HCT116 (cell line): ENCODE data around the gene RAPGEF1. TPM values are rescaled to one million over a fixed set of nuclear protein-coding genes. Genes with fewer than 3 reads are reported as not detected.

Experiments used
- ATAC-seq: fragments of 200-7000 bp; cut with Tn5 transposase; 2 replicates; pipeline ENCODE4 v1.9.1; 2020; ENCODE audit warnings: mild to moderate bottlenecking, moderate library complexity
- BruUV-seq: library from RNA; stranded (reverse); fragments of 400-500 nt; replicated peaks from 2 replicates; lab custom pipeline; 2021; lab: Mats Ljungman, UMichigan
- CTCF ChIA-PET: fragments of 300-600 bp; sonication (Branson Sonifier 250); formaldehyde crosslinking; loops from one replicate; lab custom pipeline; 2021; ENCODE audit warnings: antibody characterized with exemption; lab: Charles Lee
- POLR2A ChIA-PET: fragments of 300-600, 350-600 bp; sonication (Branson Sonifier 250); formaldehyde crosslinking; loops from one replicate; lab custom pipeline; 2021; ENCODE audit warnings: antibody characterized with exemption; lab: Charles Lee
- RAD21 ChIA-PET, 2 experiments: fragments of 300-600 bp; sonication (Branson Sonifier 250); formaldehyde crosslinking; loops; one replicate each; lab custom pipeline; 2023; ENCODE audit warnings: low total read pairs in 2 of 2; ENCODE audit not compliant: uncharacterized antibody in 2 of 2, unreplicated experiment in 2 of 2, low non-redundant PET in 1 of 2; lab: Charles Lee
- DNase-seq: peaks from one replicate; pipeline ENCODE4 v3.0.0-alpha.2; 2010; ENCODE audit warnings: low read depth, low spot score
- H2AFZ ChIP-seq: fragments of 200-600 bp; shearing (Covaris generic), sonication (generic); 2 replicates; pipeline ENCODE4 v1.6.1; 2017; ENCODE audit warnings: low read depth, mixed run types, mixed read lengths, antibody characterized with exemption, low read length; ENCODE audit not compliant: poor library complexity, severe bottlenecking
- H3K27ac ChIP-seq: 2 replicates; pipeline ENCODE4 v1.5.1; 2012; ENCODE audit warnings: low read depth, low read length
- H3K27me3 ChIP-seq: fragments of 200-600 bp; sonication (generic); 2 replicates; pipeline ENCODE4 v1.6.1; 2016; ENCODE audit warnings: mixed run types, low read length, mixed read lengths; ENCODE audit not compliant: insufficient read depth
- H3K36me3 ChIP-seq, 2 experiments: fragments of 200-500 bp in 1 of 2; fragments of 200-600 bp in 1 of 2; sonication (Bioruptor generic) in 1 of 2; sonication (generic) in 1 of 2; 2 replicates each; pipeline versions ENCODE4 v1.5.1 to v1.6.1; 2014 to 2016; ENCODE audit warnings: low read length in 2 of 2, inconsistent platforms in 1 of 2, mixed read lengths in 1 of 2, mixed run types in 1 of 2; ENCODE audit not compliant: insufficient read depth in 2 of 2, control insufficient read depth in 1 of 2
- H3K4me1 ChIP-seq, 2 experiments: fragments of 200-600 bp in 1 of 2; sonication (generic) in 1 of 2; 2 replicates each; pipeline versions ENCODE4 v1.5.1 to v1.6.1; 2012 to 2017; ENCODE audit warnings: low read length in 2 of 2, inconsistent platforms in 1 of 2, mild to moderate bottlenecking in 1 of 2, mixed read lengths in 1 of 2, mixed run types in 1 of 2, moderate library complexity in 1 of 2; ENCODE audit not compliant: insufficient read depth in 2 of 2, control insufficient read depth in 1 of 2
- H3K4me2 ChIP-seq: fragments of 200-600 bp; sonication (generic); 2 replicates; pipeline ENCODE4 v1.6.1; 2017; ENCODE audit warnings: mixed run types, low read length, mixed read lengths
- H3K4me3 ChIP-seq, 2 experiments: fragments of 200-600 bp in 1 of 2; sonication (generic) in 1 of 2; replicated peaks in 1 of 2; 2 replicates each; pipeline ENCODE4 v1.5.1; 2011 to 2016; ENCODE audit warnings: low read length in 2 of 2, control low read depth in 1 of 2, low read depth in 1 of 2, mild to moderate bottlenecking in 1 of 2, mixed read lengths in 1 of 2, mixed run types in 1 of 2
- H3K79me2 ChIP-seq: fragments of 200-600 bp; sonication (generic); 2 replicates; pipeline ENCODE4 v1.6.1; 2017; ENCODE audit warnings: mild to moderate bottlenecking, mixed run types, low read length, moderate library complexity, mixed read lengths; ENCODE audit not compliant: insufficient read depth
- H3K9ac ChIP-seq: fragments of 200-600 bp; sonication (generic); 2 replicates; pipeline ENCODE4 v1.6.1; 2016; ENCODE audit warnings: low read length, mixed read lengths
- H3K9me2 ChIP-seq: fragments of 200-600 bp; sonication (generic), shearing (Covaris generic); 2 replicates; pipeline ENCODE4 v1.6.1; 2017; ENCODE audit warnings: mixed run types, mild to moderate bottlenecking, moderate library complexity; ENCODE audit not compliant: insufficient read depth
- H3K9me3 ChIP-seq, 2 experiments: fragments of 200-500 bp in 1 of 2; fragments of 200-600 bp in 1 of 2; sonication (Bioruptor generic) in 1 of 2; sonication (generic) in 1 of 2; 2 replicates each; pipeline ENCODE4 v1.6.1; 2014 to 2017; ENCODE audit warnings: low read length in 2 of 2, mixed read lengths in 2 of 2, inconsistent platforms in 1 of 2, low read depth in 1 of 2, mild to moderate bottlenecking in 1 of 2, mixed run types in 1 of 2, moderate library complexity in 1 of 2; ENCODE audit not compliant: control insufficient read depth in 1 of 2, insufficient read depth in 1 of 2
- H4K20me1 ChIP-seq: fragments of 200-600 bp; sonication (generic), shearing (Covaris generic); 2 replicates; pipeline ENCODE4 v1.6.1; 2017; ENCODE audit warnings: mixed run types, mild to moderate bottlenecking, moderate library complexity; ENCODE audit not compliant: insufficient read depth
- CBX3 ChIP-seq: IDR thresholded peaks from 2 replicates; pipeline ENCODE4 v1.6.1; 2012; ENCODE audit warnings: low read depth
- ELF1 ChIP-seq: IDR thresholded peaks from 2 replicates; pipeline ENCODE4 v1.6.1; 2012; ENCODE audit warnings: low read depth, borderline replicate concordance
- EZH2phosphoT487 ChIP-seq: fragments of 200-600 bp; IDR thresholded peaks from 2 replicates; pipeline ENCODE4 v1.6.1; 2018; ENCODE audit warnings: antibody characterized with exemption, borderline replicate concordance
- JUND ChIP-seq: IDR thresholded peaks from 2 replicates; pipeline ENCODE4 v1.6.1; 2012
- POLR2A ChIP-seq: IDR thresholded peaks from 2 replicates; pipeline ENCODE4 v1.7.0; 2011; ENCODE audit warnings: borderline replicate concordance; ENCODE audit not compliant: insufficient read depth, insufficient read length; ENCODE audit errors: extremely low read depth
- POLR2AphosphoS5 ChIP-seq: IDR thresholded peaks from 2 replicates; pipeline ENCODE4 v1.6.1; 2011; ENCODE audit warnings: mild to moderate bottlenecking, low read depth, low read length, moderate library complexity
- TCF7L2 ChIP-seq: IDR thresholded peaks from 2 replicates; pipeline ENCODE4 v1.7.0; 2011; ENCODE audit warnings: borderline replicate concordance, inconsistent platforms; ENCODE audit not compliant: insufficient read depth, insufficient read length; ENCODE audit errors: extremely low read depth
- ZFX ChIP-seq: fragments of 450-650 bp; IDR thresholded peaks from 2 replicates; pipeline ENCODE4 v1.6.1; 2017
- ZNF274 ChIP-seq: fragments of 200-500 bp; sonication (Bioruptor generic); IDR thresholded peaks from 2 replicates; pipeline ENCODE4 v1.6.1; 2014; ENCODE audit warnings: mild to moderate bottlenecking, low read depth, low read length, inconsistent platforms
- intact Hi-C: fragments of 100-400 bp; cut with micrococcal nuclease; formaldehyde crosslinking; loops from 2 replicates; pipeline ENCODE4 v1.10.0; 2022
- total RNA-seq: library from RNA; stranded (reverse); gene quantifications from one replicate; pipeline ENCODE4 v1.2.1, GENCODE V29; 2021; ENCODE audit not compliant: unreplicated experiment
- TF ChIP-seq, protein P1 (sequence below): IDR thresholded peaks from 2 replicates; pipeline ENCODE4 v1.6.1; 2011; ENCODE audit warnings: mild to moderate bottlenecking, low read length, moderate library complexity; ENCODE audit not compliant: insufficient replicate concordance; ENCODE audit errors: extremely low read depth

The RAPGEF1 gene
- total RNA-seq, 1 experiment from 2014 or later = 43.0 TPM

GRCh38 chr9:131611586-131612315, 128.1 kb downstream of the RAPGEF1 start:
- no peak overlapping the region for H3K4me3 ChIP-seq
- RAD21 ChIA-PET = no interaction called here
- CTCF ChIA-PET = interaction anchor here (1.6 kb wide), 1 partner anchor 128 kb away, joined by 3 read pairs; no protein-coding TSS in a partner anchor
- H3K27me3 ChIP-seq = no peaks in the 10 kb centered on the region
- H4K20me1 ChIP-seq = no peaks in the 10 kb centered on the region
- H3K9ac ChIP-seq = no peak overlapping the region
- H3K9me3 ChIP-seq = no peaks in the 10 kb centered on the region
- no peak overlapping the region for H2AFZ ChIP-seq
- H3K9me2 ChIP-seq = no peaks in the 10 kb centered on the region
- DNase-seq (no peak), ATAC-seq (no peak)
- intact Hi-C loops = no loop called here
- POLR2A ChIA-PET = no interaction called here
- no peak overlapping the region for H3K27ac ChIP-seq
- H3K4me2 ChIP-seq = no peak overlapping the region
- no peaks in the 10 kb centered on the region; a peak in 2 of 4 replicates for H3K36me3 ChIP-seq
- TF ChIP-seq ELF1 (no peak), POLR2AphosphoS5 (no peak), CBX3 (no peak), ZNF274 (no peak), JUND (no peak), POLR2A (no peak), ZFX (no peak), EZH2phosphoT487 (no peak), TCF7L2 (no peak)
- TF ChIP-seq, protein P1, sequence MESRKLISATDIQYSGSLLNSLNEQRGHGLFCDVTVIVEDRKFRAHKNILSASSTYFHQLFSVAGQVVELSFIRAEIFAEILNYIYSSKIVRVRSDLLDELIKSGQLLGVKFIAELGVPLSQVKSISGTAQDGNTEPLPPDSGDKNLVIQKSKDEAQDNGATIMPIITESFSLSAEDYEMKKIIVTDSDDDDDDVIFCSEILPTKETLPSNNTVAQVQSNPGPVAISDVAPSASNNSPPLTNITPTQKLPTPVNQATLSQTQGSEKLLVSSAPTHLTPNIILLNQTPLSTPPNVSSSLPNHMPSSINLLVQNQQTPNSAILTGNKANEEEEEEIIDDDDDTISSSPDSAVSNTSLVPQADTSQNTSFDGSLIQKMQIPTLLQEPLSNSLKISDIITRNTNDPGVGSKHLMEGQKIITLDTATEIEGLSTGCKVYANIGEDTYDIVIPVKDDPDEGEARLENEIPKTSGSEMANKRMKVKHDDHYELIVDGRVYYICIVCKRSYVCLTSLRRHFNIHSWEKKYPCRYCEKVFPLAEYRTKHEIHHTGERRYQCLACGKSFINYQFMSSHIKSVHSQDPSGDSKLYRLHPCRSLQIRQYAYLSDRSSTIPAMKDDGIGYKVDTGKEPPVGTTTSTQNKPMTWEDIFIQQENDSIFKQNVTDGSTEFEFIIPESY = no peak
- peaks cover 22 to 23% of the 10 kb centered on the region in 2 experiments for H3K4me1 ChIP-seq
- no peaks in the 10 kb centered on the region for H3K79me2 ChIP-seq
- BruUV-seq = no TSS peak
